ENCODE measurements around the gene SPATA31E1. TPM values are rescaled to one million over a fixed set of nuclear protein-coding genes. Genes with fewer than 3 reads are reported as not detected.

Gene SPATA31E1
- total RNA-seq, 6 donors from 2014 or later = not detected

GRCh38 chr9:87878989-87879511, 3.6 kb upstream of the SPATA31E1 start:
- H3K9me3 ChIP-seq = no peaks in the 10 kb centered on the region
- no peaks in the 10 kb centered on the region for H3K36me3 ChIP-seq
- H3K4me1 ChIP-seq = no peaks in the 10 kb centered on the region
- TF ChIP-seq POLR2AphosphoS5 (IDR thresholded peaks at IDR 0.05) (no peak), EP300 (IDR thresholded peaks at IDR 0.05) (no peak), POLR2A (IDR thresholded peaks at IDR 0.05) (no peak)
- WGBS, 2 donors = 67 to 80% methylated on average over 1 of the region's 1 CpG
- ATAC-seq (ENCODE audit: low FRiP score in 2 of 2) = no peak
- H3K27ac ChIP-seq = no peak overlapping the region
- no peak for DNase-seq
- no peaks in the 10 kb centered on the region for H3K27me3 ChIP-seq
- H3K4me3 ChIP-seq = no peak overlapping the region

GRCh38 chr9:87880116-87880515, 2.6 kb upstream of the SPATA31E1 start:
- WGBS, 2 donors = 62% methylated on average over 7 to 8 of the region's 8 CpGs
- TF ChIP-seq EP300 (IDR thresholded peaks at IDR 0.05) = no peak
- Histone ChIP-seq H3K9me3 (no peaks in the 10 kb centered on the region), H3K27me3 (no peaks in the 10 kb centered on the region), H3K4me3 (no peak overlapping the region), H3K36me3 (no peaks in the 10 kb centered on the region), H3K4me1 (no peaks in the 10 kb centered on the region), H3K27ac (no peak overlapping the region)
- DNase-seq (no peak), ATAC-seq (ENCODE audit: low FRiP score in 2 of 2) (no peak)

GRCh38 chr9:87880683-87881082, 2.0 kb upstream of the SPATA31E1 start:
- 83 to 88% methylated on average over 6 of the region's 6 CpGs for WGBS, 2 donors
- H3K27ac ChIP-seq = no peak overlapping the region
- no peak for ATAC-seq (ENCODE audit: low FRiP score in 2 of 2)
- H3K4me1 ChIP-seq = no peaks in the 10 kb centered on the region
- no peaks in the 10 kb centered on the region for H3K36me3 ChIP-seq
- TF ChIP-seq POLR2AphosphoS5 (IDR thresholded peaks at IDR 0.05) = no peak
- TF ChIP-seq POLR2A (IDR thresholded peaks at IDR 0.05) = no peak
- TF ChIP-seq CTCF (IDR thresholded peaks at IDR 0.05) = no peak
- no peak for TF ChIP-seq EP300 (IDR thresholded peaks at IDR 0.05)
- no peak for DNase-seq
- H3K27me3 ChIP-seq = no peaks in the 10 kb centered on the region
- no peak overlapping the region for H3K4me3 ChIP-seq
- no peaks in the 10 kb centered on the region for H3K9me3 ChIP-seq

GRCh38 chr9:87883274-87883673, 597 bp downstream of the SPATA31E1 start:
- Histone ChIP-seq H3K4me3 (no peak overlapping the region), H3K36me3 (no peaks in the 10 kb centered on the region), H3K27ac (no peak overlapping the region), H3K9me3 (no peaks in the 10 kb centered on the region), H3K4me1 (no peaks in the 10 kb centered on the region), H3K27me3 (no peaks in the 10 kb centered on the region)
- WGBS, 2 donors = 90 to 91% methylated on average over 6 of the region's 6 CpGs
- ATAC-seq (ENCODE audit: low FRiP score in 2 of 2) (no peak), DNase-seq (no peak)
- TF ChIP-seq POLR2AphosphoS5 (IDR thresholded peaks at IDR 0.05) (no peak), CTCF (IDR thresholded peaks at IDR 0.05) (no peak), POLR2A (IDR thresholded peaks at IDR 0.05) (no peak)

GRCh38 chr9:87883990-87884389, 1.3 kb downstream of the SPATA31E1 start:
- DNase-seq (no peak), ATAC-seq (ENCODE audit: low FRiP score in 2 of 2) (no peak)
- 69% methylated on average over 8 of the region's 8 CpGs; no CpG with 5 or more reads in 1 of the 2 donors for WGBS, 2 donors
- Histone ChIP-seq H3K27ac (no peak overlapping the region), H3K4me1 (no peaks in the 10 kb centered on the region), H3K4me3 (no peak overlapping the region), H3K9me3 (no peaks in the 10 kb centered on the region), H3K27me3 (no peaks in the 10 kb centered on the region), H3K36me3 (no peaks in the 10 kb centered on the region)
- no peak for TF ChIP-seq EP300 (IDR thresholded peaks at IDR 0.05)
- no peak for TF ChIP-seq CTCF (IDR thresholded peaks at IDR 0.05)
- no peak for TF ChIP-seq POLR2AphosphoS5 (IDR thresholded peaks at IDR 0.05)
